IMR-90 (cell line): ENCODE results near the gene EPHA6. TPM values are rescaled to one million over a fixed set of nuclear protein-coding genes. Genes with fewer than 3 reads are reported as not detected.

Experiments
- ATAC-seq: fragments of 200-7000 bp; cut with Tn5 transposase; 2 replicates; pipeline ENCODE4 v1.9.1; 2020; ENCODE audit warnings: low read depth, mild to moderate bottlenecking, moderate library complexity
- BruUV-seq: library from RNA; stranded (reverse); fragments of 400-500 nt; replicated peaks from 2 replicates; lab custom pipeline; 2021; lab: Mats Ljungman, UMichigan
- CTCF ChIA-PET: fragments of 300-600 bp; formaldehyde crosslinking; extraction: SDS; loops from one replicate; lab custom pipeline; 2021; ENCODE audit warnings: antibody characterized with exemption; lab: Yijun Ruan, JAX
- POLR2A ChIA-PET: fragments of 300-600 bp; sonication (Branson Sonifier 250); formaldehyde crosslinking; loops from one replicate; lab custom pipeline; 2022; ENCODE audit warnings: antibody characterized with exemption; ENCODE audit not compliant: unreplicated experiment; lab: Charles Lee
- DNase-seq: peaks from one replicate; pipeline ENCODE4 v3.0.0; 2013
- H2AFZ ChIP-seq: replicated peaks from 2 replicates; pipeline ENCODE3; 2013; ENCODE audit warnings: low read length, mild to moderate bottlenecking; ENCODE audit not compliant: poor library complexity
- H2AK5ac ChIP-seq: 2 replicates; pipeline ENCODE4 v1.6.1; 2013; ENCODE audit warnings: low read depth, low read length, inconsistent platforms
- H2AK9ac ChIP-seq: replicated peaks from 2 replicates; pipeline ENCODE3; 2013; ENCODE audit warnings: mild to moderate bottlenecking, low read depth, low read length, moderate library complexity; ENCODE audit not compliant: poor library complexity
- H2BK120ac ChIP-seq: 2 replicates; pipeline ENCODE4 v1.6.1; 2013; ENCODE audit warnings: low read depth, low read length, inconsistent platforms
- H2BK15ac ChIP-seq: 3 replicates; pipeline ENCODE4 v1.6.1; 2013; ENCODE audit warnings: low read depth, low read length, inconsistent platforms
- H2BK20ac ChIP-seq: 2 replicates; pipeline ENCODE4 v1.6.1; 2013; ENCODE audit warnings: low read depth, mild to moderate bottlenecking, inconsistent platforms, low read length, moderate library complexity
- H2BK5ac ChIP-seq: 2 replicates; pipeline ENCODE4 v1.6.1; 2013; ENCODE audit warnings: mild to moderate bottlenecking, low read depth, low read length, inconsistent platforms; ENCODE audit not compliant: poor library complexity, severe bottlenecking
- H3K14ac ChIP-seq: replicated peaks from 2 replicates; pipeline ENCODE4 v1.6.1; 2013; ENCODE audit warnings: low read depth, low read length, inconsistent platforms
- H3K18ac ChIP-seq: 2 replicates; pipeline ENCODE4 v1.6.1; 2013; ENCODE audit warnings: low read depth, low read length, control low read depth
- H3K23ac ChIP-seq: 2 replicates; pipeline ENCODE4 v1.6.1; 2013; ENCODE audit warnings: low read depth, low read length, inconsistent platforms
- H3K27ac ChIP-seq: 2 replicates; pipeline ENCODE4 v1.5.1; 2013; ENCODE audit warnings: mild to moderate bottlenecking, control low read depth, low read length; ENCODE audit not compliant: insufficient read depth
- H3K27me3 ChIP-seq: 2 replicates; pipeline ENCODE4 v1.6.1; 2013; ENCODE audit warnings: low read length; ENCODE audit not compliant: control insufficient read depth, insufficient read depth
- H3K36me3 ChIP-seq: 2 replicates; pipeline ENCODE4 v1.6.1; 2013; ENCODE audit warnings: low read length, mixed read lengths; ENCODE audit not compliant: control insufficient read depth, insufficient read depth
- H3K4ac ChIP-seq: 2 replicates; pipeline ENCODE4 v1.6.1; 2013; ENCODE audit warnings: low read depth, low read length, inconsistent platforms
- H3K4me1 ChIP-seq: 2 replicates; pipeline ENCODE4 v1.6.1; 2013; ENCODE audit warnings: low read length, mixed read lengths; ENCODE audit not compliant: control insufficient read depth, insufficient read depth
- H3K4me2 ChIP-seq: 2 replicates; pipeline ENCODE4 v1.6.1; 2013; ENCODE audit warnings: low read depth, mild to moderate bottlenecking, control low read depth, low read length, moderate library complexity
- H3K4me3 ChIP-seq: 2 replicates; pipeline ENCODE4 v1.5.1; 2013; ENCODE audit warnings: low read depth, mild to moderate bottlenecking, control low read depth, low read length, moderate library complexity; ENCODE audit not compliant: insufficient read depth
- H3K56ac ChIP-seq: 2 replicates; pipeline ENCODE4 v1.6.1; 2013; ENCODE audit warnings: low read length, inconsistent platforms; ENCODE audit not compliant: insufficient read depth; ENCODE audit errors: extremely low read depth
- H3K79me1 ChIP-seq, 2 experiments: 2 replicates each; pipeline ENCODE4 v1.6.1; 2013; ENCODE audit warnings: low read length in 2 of 2, inconsistent platforms in 1 of 2, low read depth in 1 of 2
- H3K9ac ChIP-seq: 2 replicates; pipeline ENCODE4 v1.6.1; 2013; ENCODE audit warnings: low read depth, low read length, control low read depth
- H3K9me1 ChIP-seq: 2 replicates; pipeline ENCODE4 v1.6.1; 2013; ENCODE audit warnings: low read length, inconsistent platforms; ENCODE audit not compliant: insufficient read depth
- H3K9me3 ChIP-seq: 2 replicates; pipeline ENCODE4 v1.6.1; 2013; ENCODE audit warnings: low read length; ENCODE audit not compliant: control insufficient read depth, insufficient read depth
- H4K20me1 ChIP-seq: 2 replicates; pipeline ENCODE4 v1.6.1; 2013; ENCODE audit warnings: low read length, inconsistent platforms; ENCODE audit not compliant: insufficient read depth
- H4K5ac ChIP-seq: 2 replicates; pipeline ENCODE4 v1.6.1; 2013; ENCODE audit warnings: mild to moderate bottlenecking, low read depth, low read length, control low read depth
- H4K8ac ChIP-seq, 2 experiments: 2 replicates each; pipeline ENCODE4 v1.6.1; 2013; ENCODE audit warnings: low read depth in 2 of 2, low read length in 2 of 2, control low read depth in 1 of 2, inconsistent platforms in 1 of 2
- H4K91ac ChIP-seq: 2 replicates; pipeline ENCODE4 v1.6.1; 2013; ENCODE audit warnings: low read depth, low read length, inconsistent platforms; ENCODE audit not compliant: insufficient read depth
- BHLHE40 ChIP-seq: fragments of 150-350 bp; IDR thresholded peaks from 2 replicates; pipeline ENCODE4 v1.6.1; 2016; ENCODE audit warnings: mild to moderate bottlenecking, low read depth, low read length
- CEBPB ChIP-seq: IDR thresholded peaks from 2 replicates; pipeline ENCODE4 v1.6.1; 2012; ENCODE audit warnings: low read depth, low read length, improper control_type of control experiment
- CHD1 ChIP-seq: IDR thresholded peaks from 2 replicates; pipeline ENCODE4 v1.6.1; 2012; ENCODE audit warnings: low read depth, low read length, improper control_type of control experiment
- FOS ChIP-seq: fragments of 150-350 bp; IDR thresholded peaks from 2 replicates; pipeline ENCODE4 v1.6.1; 2016; ENCODE audit warnings: low read depth, low read length
- MAFK ChIP-seq: IDR thresholded peaks from 2 replicates; pipeline ENCODE4 v1.6.1; 2012; ENCODE audit warnings: low read depth, low read length, improper control_type of control experiment
- MAZ ChIP-seq: IDR thresholded peaks from 2 replicates; pipeline ENCODE4 v1.6.1; 2012; ENCODE audit warnings: low read depth, mild to moderate bottlenecking, low read length, improper control_type of control experiment, moderate library complexity, borderline replicate concordance
- MXI1 ChIP-seq: IDR thresholded peaks from 2 replicates; pipeline ENCODE4 v1.6.1; 2012; ENCODE audit warnings: low read depth, mild to moderate bottlenecking, low read length, moderate library complexity, borderline replicate concordance
- NFE2L2 ChIP-seq: fragments of 150-350 bp; IDR thresholded peaks from 2 replicates; pipeline ENCODE4 v1.6.1; 2016; ENCODE audit warnings: low read depth, mild to moderate bottlenecking, low read length
- POLR2A ChIP-seq: IDR thresholded peaks from 2 replicates; pipeline ENCODE4 v1.6.1; 2012; ENCODE audit warnings: mild to moderate bottlenecking, low read depth, low read length
- RAD21 ChIP-seq: IDR thresholded peaks from 2 replicates; pipeline ENCODE4 v1.6.1; 2012; ENCODE audit warnings: low read length, improper control_type of control experiment
- RCOR1 ChIP-seq: IDR thresholded peaks from 2 replicates; pipeline ENCODE4 v1.6.1; 2012; ENCODE audit warnings: mild to moderate bottlenecking, low read length, improper control_type of control experiment; ENCODE audit not compliant: insufficient replicate concordance
- RFX5 ChIP-seq: IDR thresholded peaks from 2 replicates; pipeline ENCODE4 v1.8.0; 2012; ENCODE audit warnings: low read depth, mild to moderate bottlenecking, low read length, moderate library complexity
- SMC3 ChIP-seq: fragments of 150-350 bp; IDR thresholded peaks from 2 replicates; pipeline ENCODE4 v1.6.1; 2016; ENCODE audit warnings: low read depth, mild to moderate bottlenecking, antibody characterized with exemption, low read length, moderate library complexity
- dilution Hi-C: fragments of 300-500 bp; cut with HindIII; formaldehyde crosslinking; loops from one replicate; pipeline ENCODE4 v1.14.3; 2018; ENCODE audit warnings: low sequenced_read_pairs; ENCODE audit not compliant: unreplicated experiment
- in situ Hi-C: fragments of 300-500 bp; cut with MboI; formaldehyde crosslinking; loops from 3 replicates; pipeline ENCODE4 v1.14.3; 2019; ENCODE audit warnings: low sequenced_read_pairs, inconsistent platforms, mixed read lengths
- intact Hi-C: fragments of 100-400 bp; cut with micrococcal nuclease; formaldehyde crosslinking; loops from 2 replicates; pipeline ENCODE4 v1.10.0; 2022
- polyA plus RNA-seq, 3 experiments: library from polyadenylated mRNA; depleted of rRNA; stranded (reverse); fragments of >200 nt; gene quantifications; 2 replicates each; pipeline ENCODE4 v1.2.3, GENCODE V29; 2012; ENCODE audit warnings: low replicate concordance in 1 of 3
- total RNA-seq: library from RNA; depleted of rRNA; stranded (reverse); fragments of >200 nt; gene quantifications from 2 replicates; pipeline ENCODE4 v1.2.3, GENCODE V29; 2012
- TF ChIP-seq, protein P1 (sequence below): conservative IDR thresholded peaks from 2 replicates; pipeline ENCODE4 v1.5.1; 2012; ENCODE audit warnings: mild to moderate bottlenecking, low read depth, low read length, improper control_type of control experiment
- TF ChIP-seq, protein P2 (sequence below): fragments of 150-350 bp; IDR thresholded peaks from 2 replicates; pipeline ENCODE4 v1.6.1; 2017; ENCODE audit warnings: mild to moderate bottlenecking, antibody characterized with exemption, low read length, low read depth
- TF ChIP-seq, protein P3 (sequence below): fragments of 150-350 bp; IDR thresholded peaks from 2 replicates; pipeline ENCODE4 v1.6.1; 2016; ENCODE audit warnings: low read depth, mild to moderate bottlenecking, low read length, moderate library complexity, borderline replicate concordance

Gene EPHA6
- total and polyA plus RNA-seq, 2 of the 4 experiments (the other 2 are of a cell fraction): not detected

DNA sequence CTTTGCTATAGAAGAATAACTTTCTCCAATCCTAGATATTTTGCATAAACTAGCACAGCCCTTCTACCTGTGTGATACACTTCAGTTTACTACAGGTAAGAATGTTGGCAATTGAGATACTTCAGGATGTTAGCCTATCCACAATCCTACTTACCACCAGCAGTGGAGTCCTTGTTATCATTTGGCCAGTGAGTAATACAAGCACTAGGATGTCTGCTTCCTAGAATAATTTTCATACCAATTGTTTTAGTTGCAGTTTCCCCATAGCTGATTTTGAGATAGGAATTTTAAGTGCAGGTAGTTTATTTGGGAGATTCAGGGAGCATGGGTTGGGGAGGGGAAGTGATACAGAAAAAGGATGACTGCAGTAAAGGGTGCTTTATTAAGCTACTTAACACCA, 147.2 kb downstream of the EPHA6 start:
- no peaks in the 10 kb centered on the region for H3K27me3 ChIP-seq
- no peaks in the 10 kb centered on the region for H3K9me1 ChIP-seq
- H3K79me1 ChIP-seq: no peaks in the 10 kb centered on the region
- no peak overlapping the region for H2BK120ac ChIP-seq
- no peak overlapping the region for H2AFZ ChIP-seq
- no TSS peak for BruUV-seq
- H3K4me1 ChIP-seq: no peaks in the 10 kb centered on the region
- H4K20me1 ChIP-seq: no peaks in the 10 kb centered on the region
- dilution Hi-C loops (no loop called here), in situ Hi-C loops (no loop called here), intact Hi-C loops (no loop called here)
- TF ChIP-seq, protein P1, sequence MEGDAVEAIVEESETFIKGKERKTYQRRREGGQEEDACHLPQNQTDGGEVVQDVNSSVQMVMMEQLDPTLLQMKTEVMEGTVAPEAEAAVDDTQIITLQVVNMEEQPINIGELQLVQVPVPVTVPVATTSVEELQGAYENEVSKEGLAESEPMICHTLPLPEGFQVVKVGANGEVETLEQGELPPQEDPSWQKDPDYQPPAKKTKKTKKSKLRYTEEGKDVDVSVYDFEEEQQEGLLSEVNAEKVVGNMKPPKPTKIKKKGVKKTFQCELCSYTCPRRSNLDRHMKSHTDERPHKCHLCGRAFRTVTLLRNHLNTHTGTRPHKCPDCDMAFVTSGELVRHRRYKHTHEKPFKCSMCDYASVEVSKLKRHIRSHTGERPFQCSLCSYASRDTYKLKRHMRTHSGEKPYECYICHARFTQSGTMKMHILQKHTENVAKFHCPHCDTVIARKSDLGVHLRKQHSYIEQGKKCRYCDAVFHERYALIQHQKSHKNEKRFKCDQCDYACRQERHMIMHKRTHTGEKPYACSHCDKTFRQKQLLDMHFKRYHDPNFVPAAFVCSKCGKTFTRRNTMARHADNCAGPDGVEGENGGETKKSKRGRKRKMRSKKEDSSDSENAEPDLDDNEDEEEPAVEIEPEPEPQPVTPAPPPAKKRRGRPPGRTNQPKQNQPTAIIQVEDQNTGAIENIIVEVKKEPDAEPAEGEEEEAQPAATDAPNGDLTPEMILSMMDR: no peak
- no peak for TF ChIP-seq CEBPB
- TF ChIP-seq, protein P2, sequence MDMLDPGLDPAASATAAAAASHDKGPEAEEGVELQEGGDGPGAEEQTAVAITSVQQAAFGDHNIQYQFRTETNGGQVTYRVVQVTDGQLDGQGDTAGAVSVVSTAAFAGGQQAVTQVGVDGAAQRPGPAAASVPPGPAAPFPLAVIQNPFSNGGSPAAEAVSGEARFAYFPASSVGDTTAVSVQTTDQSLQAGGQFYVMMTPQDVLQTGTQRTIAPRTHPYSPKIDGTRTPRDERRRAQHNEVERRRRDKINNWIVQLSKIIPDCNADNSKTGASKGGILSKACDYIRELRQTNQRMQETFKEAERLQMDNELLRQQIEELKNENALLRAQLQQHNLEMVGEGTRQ: no peak
- no peak for TF ChIP-seq FOS
- no peak for TF ChIP-seq MAZ
- no peak for TF ChIP-seq RAD21
- TF ChIP-seq, protein P3, sequence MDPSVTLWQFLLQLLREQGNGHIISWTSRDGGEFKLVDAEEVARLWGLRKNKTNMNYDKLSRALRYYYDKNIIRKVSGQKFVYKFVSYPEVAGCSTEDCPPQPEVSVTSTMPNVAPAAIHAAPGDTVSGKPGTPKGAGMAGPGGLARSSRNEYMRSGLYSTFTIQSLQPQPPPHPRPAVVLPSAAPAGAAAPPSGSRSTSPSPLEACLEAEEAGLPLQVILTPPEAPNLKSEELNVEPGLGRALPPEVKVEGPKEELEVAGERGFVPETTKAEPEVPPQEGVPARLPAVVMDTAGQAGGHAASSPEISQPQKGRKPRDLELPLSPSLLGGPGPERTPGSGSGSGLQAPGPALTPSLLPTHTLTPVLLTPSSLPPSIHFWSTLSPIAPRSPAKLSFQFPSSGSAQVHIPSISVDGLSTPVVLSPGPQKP: no peak
- TF ChIP-seq BHLHE40: no peak
- no peak for TF ChIP-seq NFE2L2
- TF ChIP-seq POLR2A: no peak
- TF ChIP-seq MXI1: no peak
- TF ChIP-seq MAFK: no peak
- TF ChIP-seq SMC3: no peak
- no peak for TF ChIP-seq CHD1
- TF ChIP-seq RFX5: no peak
- TF ChIP-seq RCOR1: no peak
- no peaks in the 10 kb centered on the region for H3K36me3 ChIP-seq
- H3K14ac ChIP-seq: no peak overlapping the region
- H2AK9ac ChIP-seq: no peak overlapping the region
- no peak overlapping the region for H3K27ac ChIP-seq
- H3K4ac ChIP-seq: no peak overlapping the region
- H3K56ac ChIP-seq: no peak overlapping the region
- no peak for ATAC-seq
- CTCF ChIA-PET: no interaction called here
- H3K4me3 ChIP-seq: no peak overlapping the region
- POLR2A ChIA-PET: no interaction called here
- H3K9me3 ChIP-seq: peaks cover 3% of the 10 kb centered on the region; the same call in 1 of the 2 replicates
- DNase-seq: no peak
- no peak overlapping the region for H3K18ac ChIP-seq
- H3K9ac ChIP-seq: no peak overlapping the region
- H3K23ac ChIP-seq: no peak overlapping the region
- no peak overlapping the region for H3K4me2 ChIP-seq
- no peak overlapping the region for H2BK5ac ChIP-seq
- H4K8ac ChIP-seq: no peak overlapping the region
- no peak overlapping the region for H4K5ac ChIP-seq
- H2BK20ac ChIP-seq: no peak overlapping the region
- H4K91ac ChIP-seq: no peak overlapping the region
- H2AK5ac ChIP-seq: no peak overlapping the region
- H2BK15ac ChIP-seq: no peak overlapping the region
